Raji (cell line): Measurements from ENCODE around the gene CENPK.

Experiments used
- POLR2A ChIP-seq: IDR thresholded peaks from 2 replicates; pipeline ENCODE4 v1.6.1; 2011; ENCODE audit warnings: low read depth, low read length, control low read depth; ENCODE audit not compliant: insufficient read depth

Gene CENPK

DNA sequence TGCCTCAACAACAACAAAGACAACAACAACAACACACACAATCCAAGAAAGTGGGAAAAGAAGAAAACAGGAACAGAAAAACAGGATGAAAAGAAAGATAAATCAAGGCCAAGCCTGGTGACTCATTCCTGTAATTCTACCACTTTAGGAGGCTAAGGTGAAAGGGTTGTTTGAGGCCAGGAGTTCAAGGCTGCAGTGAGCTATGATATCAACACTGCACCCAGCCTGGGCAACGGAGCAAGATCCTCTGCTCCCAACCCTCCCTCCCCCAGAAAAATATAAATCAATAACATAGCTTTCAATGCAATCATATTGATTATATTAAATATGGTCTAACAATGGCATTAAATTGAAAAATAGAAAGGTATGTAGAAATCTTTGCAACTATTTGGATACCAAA is 32.1 kb downstream of the CENPK start:
- TF ChIP-seq POLR2A = no peak

GRCh38 chr5:65525726-65526125 is 37.2 kb downstream of the CENPK start:
- no peak for TF ChIP-seq POLR2A

DNA sequence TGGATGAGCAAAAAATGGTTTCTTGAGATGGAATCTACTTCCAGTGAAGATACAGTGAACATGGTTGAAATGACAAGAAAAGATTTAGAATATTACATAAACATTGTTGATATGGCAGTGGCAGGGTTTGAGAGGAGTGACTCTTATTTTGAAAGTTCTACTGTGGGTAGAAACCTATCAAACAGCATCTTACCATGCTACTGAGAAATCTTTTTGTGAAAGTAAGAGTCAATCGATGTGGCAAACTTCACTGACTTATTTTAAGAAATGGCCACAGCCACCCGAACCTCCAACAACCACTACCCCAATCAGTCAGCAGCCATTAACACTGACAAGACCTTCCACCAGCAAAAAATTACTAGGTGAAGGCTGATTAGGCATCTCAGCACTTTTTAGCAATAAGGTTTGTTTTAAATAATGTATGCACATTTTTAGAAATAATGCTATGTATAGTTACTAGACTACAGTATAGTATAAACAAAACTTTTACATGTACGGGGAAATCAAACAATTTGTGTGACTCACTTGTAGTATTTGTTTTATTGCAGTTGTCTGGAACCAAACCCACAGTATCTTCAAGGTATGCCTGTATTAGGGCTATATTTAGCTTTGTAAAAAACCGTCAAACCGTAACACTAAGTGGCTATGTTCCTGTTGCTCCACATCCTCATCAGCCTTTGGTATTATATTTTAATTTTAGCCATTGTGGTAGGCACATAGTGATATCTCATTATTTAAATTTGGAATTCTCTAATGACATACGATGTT is 50.6 kb downstream of the CENPK start:
- TF ChIP-seq POLR2A = no peak

DNA sequence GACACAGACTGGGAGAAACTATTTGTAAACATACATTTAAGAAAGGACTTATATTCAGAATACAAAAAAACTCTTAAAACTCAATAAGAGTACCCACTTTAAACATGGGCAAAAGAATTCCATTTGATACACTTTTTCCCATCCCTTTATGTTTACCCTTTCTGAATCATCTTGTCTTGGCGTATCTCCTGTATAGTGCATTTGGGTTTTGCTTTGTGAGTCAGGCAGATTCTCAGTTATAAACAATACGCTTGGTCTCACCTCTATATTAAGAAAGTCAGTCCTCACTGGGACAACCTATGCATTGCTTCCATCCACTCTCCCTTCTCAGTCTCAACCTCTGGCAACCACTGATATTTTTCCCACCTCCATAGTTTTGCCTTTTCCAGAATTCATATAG is 54.0 kb downstream of the CENPK start:
- TF ChIP-seq POLR2A = no peak

DNA sequence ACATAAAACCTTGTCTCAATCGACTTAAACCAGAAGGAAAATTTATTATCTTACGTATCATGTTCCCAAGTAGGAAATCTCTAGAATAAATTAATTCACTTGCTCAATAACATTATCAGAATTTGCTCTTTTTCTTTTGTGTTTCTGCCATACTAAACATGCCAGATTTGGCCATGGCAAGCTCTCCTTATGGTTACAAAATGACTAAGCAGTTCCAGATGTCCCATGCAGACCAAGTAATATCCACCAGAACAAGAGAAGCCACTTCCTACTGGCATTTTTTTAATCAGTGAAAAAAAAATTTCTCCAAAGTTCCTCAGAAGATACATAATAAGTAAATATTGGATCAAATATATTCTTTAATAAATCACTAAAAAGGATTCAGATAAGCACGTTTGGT is 56.0 kb downstream of the CENPK start:
- TF ChIP-seq POLR2A = no peak

DNA sequence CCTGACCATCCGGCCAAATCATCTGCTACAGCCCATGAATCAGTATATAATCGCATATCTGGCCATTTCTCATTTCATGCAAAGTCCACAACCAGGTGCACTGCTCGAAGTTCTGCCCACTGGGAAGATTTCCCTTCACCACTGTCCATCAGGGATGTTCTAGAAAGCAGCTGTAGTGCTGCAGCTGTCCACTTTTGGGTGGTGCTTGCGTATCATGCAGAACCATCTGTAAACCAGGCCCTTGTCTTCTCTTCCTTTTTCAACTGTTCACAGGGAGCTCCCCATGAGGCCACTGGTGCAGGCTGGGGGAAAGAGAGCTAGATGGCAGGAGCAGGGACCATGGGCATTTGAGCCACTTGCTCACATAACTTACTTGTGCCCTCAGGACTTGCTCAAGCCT is 73.8 kb downstream of the CENPK start:
- TF ChIP-seq POLR2A = no peak

DNA sequence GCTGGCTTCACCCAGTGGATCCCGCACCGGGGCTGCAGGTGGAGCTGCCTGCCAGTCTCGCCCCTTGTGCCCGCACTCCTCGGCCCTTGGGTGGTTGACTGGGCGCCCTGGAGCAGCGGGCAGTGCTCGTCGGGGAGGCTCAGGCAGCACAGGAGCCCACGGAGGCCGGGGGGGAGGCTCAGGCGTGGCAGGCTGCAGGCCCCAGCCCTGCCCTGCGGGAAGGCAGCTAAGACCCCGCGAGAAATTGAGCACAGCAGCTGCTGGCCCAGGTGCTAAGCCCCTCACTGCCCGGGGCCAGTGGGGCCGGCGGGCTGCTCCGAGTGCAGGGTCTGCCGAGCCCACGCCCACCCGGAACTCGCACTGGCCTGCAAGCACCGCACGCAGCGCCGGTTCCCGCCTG is 77.6 kb downstream of the CENPK start:
- no peak for TF ChIP-seq POLR2A

- TF ChIP-seq POLR2A = no peak
Measured at GRCh38 chr5:65483546-65484346, 79.2 kb downstream of the CENPK start.

DNA sequence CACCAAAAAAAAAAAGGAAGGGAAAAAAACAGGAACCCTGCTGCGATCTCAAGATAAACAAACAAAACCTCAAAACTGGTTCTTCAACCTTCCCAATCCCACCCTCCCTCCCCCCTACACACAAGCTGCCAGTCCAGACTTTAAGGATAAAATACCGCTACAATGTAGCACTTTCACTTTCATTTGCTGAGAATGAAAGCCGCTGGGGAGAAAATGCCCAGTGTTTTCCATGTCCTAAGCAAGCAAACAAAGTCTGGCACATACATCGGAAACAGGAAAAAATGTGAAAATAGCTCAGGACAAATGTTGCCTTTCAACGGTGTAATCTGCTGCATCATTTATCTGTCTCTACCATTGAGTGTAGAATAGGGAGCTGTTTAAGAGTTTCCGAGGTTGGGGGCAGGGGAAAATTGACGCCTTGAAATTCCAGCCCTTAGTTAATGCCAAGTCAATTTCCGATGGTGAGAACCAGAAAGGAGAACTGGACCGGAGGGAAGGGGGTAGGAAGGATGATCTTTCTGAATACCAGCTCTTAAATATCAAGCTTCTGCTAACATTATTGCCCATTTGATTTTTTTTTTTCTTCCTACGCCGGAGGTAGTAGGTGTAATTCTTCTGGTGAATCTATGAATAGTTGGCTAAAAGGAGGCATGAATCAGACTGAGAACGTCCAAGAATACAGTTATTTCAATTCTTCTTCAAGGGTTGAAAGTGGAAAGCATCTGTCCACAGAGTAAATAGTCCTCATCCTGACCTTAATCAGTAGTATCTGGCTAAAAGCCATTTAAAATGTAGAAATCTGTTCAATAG is 80.0 kb downstream of the CENPK start:
- TF ChIP-seq POLR2A = no peak

DNA sequence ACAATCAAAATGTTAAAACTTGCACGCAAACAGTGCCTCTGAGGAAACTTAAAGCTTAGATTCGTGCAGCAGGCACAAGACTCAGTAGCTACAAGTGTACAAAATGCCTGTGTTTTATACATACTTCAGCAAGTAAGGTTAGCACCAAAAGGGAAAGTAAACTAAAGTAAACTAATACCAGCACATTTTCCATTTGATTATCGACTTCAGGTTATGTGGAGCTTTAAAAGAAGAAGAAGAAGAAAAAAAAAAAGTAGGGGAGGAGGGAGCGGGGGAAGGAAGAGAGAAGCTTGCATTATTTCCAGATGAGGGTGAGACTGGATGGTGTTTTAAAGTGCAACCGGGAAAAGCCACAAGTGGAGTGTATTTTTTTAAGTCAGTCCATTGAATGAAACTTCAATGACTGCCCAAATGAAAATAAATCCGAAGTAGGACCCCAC is 80.7 kb downstream of the CENPK start:
- no peak for TF ChIP-seq POLR2A

DNA sequence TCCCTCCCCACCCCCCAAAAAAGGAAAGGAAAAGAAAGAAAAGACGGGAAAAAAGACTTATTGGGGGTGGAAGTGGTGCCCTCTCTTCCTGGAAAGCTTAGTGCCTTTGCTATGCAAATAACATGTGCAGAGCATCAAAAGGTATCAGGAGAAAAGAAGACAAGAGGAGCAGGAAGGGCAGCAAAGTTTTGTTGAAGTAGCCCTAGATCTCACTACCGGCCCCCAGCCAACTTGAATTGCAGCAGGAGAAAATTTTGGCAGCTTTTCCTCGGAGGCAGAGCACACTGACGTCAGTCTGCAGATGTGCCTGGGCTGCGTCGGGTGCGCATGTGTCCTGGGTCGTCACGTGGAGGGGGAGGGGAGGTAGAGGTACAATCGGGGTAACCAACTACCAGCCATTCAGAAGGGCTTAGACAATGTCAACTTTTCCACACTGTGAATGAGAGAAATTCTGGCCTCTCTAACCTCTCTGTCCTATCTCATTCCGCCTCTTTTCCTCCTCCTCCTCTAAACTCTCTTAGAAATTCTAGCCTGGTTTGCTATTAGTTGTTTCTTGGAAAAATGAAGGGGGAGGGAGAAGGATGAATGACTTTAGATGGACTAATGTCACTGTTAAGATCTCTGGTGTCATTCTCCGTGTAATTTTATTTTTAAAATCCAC is 81.2 kb downstream of the CENPK start, which contains the start of gene ADAMTS6:
TSS of gene ADAMTS6 (minus strand) at position 286 of the 661 bp plus-strand sequence. CDS start 8,247 bp downstream, outside the sequence.
- peak; percentile 49; the same call in 1 of the 2 replicates for TF ChIP-seq POLR2A

DNA sequence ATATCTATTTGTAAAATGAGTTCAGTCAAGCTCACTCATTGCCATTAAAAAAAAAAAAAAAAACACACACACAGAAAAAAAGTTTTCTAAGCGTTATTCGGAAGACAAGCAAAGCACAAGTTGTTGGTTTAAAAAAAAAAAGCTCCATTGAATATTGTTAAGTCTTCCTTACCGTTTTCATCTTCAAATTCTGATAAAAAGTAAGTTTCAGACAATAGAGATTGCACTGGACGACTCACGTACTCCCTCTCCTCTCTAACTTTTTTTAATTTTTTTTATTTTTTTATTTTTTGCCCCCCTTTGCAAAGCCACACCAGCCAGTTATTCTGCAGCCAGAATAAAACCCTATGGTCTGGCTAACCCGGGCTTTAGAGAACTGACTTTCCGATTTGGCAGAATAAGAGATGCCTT is 81.8 kb downstream of the CENPK start:
- no peak for TF ChIP-seq POLR2A

GRCh38 chr5:65480306-65480865 is 82.6 kb downstream of the CENPK start:
- no peak for TF ChIP-seq POLR2A

DNA sequence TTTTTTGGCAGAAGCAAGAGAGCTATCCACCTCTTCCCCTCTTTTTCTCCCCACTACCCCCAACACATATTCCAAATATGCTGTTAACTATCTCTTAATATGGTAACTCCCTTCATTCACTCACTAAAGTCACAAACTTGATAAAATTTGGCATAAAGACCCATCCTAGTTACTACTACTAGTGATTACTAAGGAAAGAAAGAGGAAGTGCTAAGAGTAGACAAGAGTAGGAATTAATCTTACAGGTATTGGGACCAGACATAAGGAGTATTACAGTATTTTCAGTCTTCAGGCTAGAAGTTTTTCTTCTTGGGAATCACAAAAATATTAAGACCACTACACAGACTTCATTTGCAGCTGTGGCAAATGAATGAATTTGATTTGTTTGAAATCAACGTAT is 83.4 kb downstream of the CENPK start:
- no peak for TF ChIP-seq POLR2A

GRCh38 chr5:65478336-65478735 is 84.6 kb downstream of the CENPK start:
- no peak for TF ChIP-seq POLR2A

DNA sequence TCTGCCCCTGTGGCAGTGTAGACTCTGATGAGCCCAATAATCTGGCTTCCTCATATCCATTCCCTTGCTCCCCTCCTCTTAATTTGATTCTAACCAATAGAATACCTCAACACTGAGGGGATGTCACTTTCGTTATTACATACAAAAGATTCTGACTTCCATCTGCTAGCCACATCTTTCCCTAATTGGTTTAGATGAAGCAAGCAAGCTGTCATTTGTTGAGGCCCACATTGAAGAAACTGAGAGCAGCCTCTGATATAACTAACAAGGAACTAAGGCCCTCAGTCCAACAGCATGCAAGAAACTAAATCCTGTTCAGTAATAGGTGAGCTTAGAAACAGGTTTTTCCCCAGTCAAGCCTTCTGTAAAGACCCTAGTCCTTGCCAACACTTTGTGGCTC is 87.1 kb downstream of the CENPK start:
- no peak for TF ChIP-seq POLR2A
